HTERT RPE-1 (cell line): ENCODE data around the gene CNOT4.
"Not testable (repeated sequence)": the region's sequence is repeated elsewhere in the genome, so short reads cannot be mapped to it uniquely, and the experiment has no call there.

ENCODE experiments used
- in situ Hi-C: fragments of 300-500 bp; cut with MboI; formaldehyde crosslinking; loops from 4 replicates; pipeline ENCODE4 v1.14.3; 2020; ENCODE audit warnings: low sequenced_read_pairs

Gene CNOT4

GRCh38 chr7:135333946-135334345, 176.0 kb downstream of the CNOT4 start:
- in situ Hi-C loops = no loop called here

DNA sequence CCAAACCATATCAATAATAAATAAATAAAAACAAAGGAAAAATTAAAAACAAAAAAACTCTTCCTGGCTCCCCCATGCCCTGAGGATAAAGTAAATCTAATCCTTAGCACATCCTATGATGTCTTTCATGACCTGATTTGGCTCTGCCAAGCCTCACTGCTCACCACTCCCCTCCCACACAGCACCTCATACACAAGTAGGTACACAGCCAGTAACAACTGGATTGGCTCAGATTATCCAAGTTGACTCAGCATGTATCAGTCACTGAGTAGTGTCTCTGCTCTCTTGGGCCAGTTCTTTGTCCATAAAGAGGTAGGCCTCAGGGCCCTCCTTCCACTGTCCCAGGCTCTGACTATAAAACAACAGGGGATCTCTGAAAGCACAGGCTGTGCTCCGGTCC, 176.7 kb downstream of the CNOT4 start:
- in situ Hi-C loops = no loop called here

GRCh38 chr7:135330088-135330487, 179.8 kb downstream of the CNOT4 start:
- in situ Hi-C loops = no loop called here

DNA sequence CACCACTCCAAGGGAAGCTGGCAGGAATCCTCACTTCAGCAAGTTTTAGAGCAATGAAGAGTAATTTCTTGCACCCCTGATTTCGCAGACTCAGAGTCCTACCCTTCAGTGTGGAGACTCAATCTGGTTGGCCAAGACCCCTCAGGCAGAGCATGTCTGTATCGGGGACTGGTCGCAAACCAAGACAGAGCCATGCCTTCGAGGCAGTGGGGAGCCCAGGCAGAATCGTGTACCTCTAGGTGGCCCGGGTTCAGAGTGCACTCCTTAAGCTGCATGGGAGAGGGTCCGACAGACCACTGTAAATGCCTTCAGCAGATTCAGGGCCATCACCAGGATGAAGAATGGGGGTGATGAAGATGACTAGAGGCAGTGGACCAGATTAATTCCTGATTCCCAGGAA, 181.4 kb downstream of the CNOT4 start:
- in situ Hi-C loops = no loop called here

DNA sequence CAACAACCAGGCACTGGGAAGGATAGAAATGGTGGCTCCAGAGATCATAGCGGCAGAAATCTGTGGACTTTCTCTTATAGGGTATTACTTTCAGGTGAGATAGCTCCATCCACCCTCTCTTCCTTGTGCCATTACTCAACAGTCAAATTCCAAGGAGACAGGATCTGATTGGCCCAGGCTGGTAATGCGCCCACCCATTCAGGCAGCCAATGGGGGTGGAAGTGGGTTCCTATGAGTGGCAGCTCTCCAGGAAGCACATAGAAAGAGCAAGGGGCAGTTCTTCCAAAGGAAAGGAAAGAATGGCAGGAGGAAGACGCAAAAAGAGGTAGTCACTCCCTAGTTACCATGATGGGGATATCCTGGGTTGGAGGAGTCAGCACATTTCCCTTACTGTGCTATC, 181.8 kb downstream of the CNOT4 start:
- in situ Hi-C loops = no loop called here

DNA sequence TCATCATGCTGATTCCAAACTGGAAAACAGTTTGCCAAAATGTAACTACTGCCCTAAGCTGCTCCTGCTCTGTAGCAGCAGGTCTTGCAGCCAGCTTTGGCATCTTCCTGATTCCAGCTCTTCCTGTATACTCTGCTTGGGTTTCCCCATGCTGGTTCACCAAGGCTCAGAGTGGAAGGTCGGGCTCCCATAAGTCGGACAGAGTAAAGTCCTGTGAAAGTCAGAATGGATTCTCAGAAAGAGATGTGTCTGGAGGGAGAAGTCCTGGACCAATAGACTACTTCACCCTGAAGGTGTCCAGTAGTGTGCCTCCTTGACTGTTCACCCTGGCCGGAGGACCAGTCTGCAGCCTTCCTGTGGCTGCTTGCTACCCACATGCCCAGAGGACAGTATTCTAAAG, 182.4 kb downstream of the CNOT4 start:
- in situ Hi-C loops = no loop called here

- in situ Hi-C loops = no loop called here
These were observed 183.1 kb downstream of the CNOT4 start for GRCh38 chr7:135326636-135327280.

- in situ Hi-C loops = no loop called here
These were observed 187.1 kb downstream of the CNOT4 start for GRCh38 chr7:135322571-135323340.

DNA sequence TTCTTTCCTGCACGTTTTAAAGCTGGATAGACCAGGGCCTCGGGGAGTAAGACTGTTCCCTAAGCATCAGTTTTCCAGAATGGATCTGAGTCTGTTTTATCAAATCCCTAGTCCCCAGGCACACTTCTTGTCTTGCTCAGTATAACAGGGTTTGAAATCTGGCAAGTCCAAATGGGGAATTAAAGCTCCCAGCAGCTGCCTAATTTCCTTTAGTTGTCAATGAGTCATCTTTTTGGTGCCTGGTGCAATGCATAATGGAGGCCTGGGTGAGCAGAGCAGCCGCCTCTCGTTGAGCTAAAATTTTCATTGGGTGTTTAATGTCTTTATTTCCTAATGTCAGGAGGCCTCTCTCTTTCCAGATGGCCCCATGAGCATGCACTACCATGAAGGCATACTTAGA, 188.3 kb downstream of the CNOT4 start:
- in situ Hi-C loops = no loop called here

DNA sequence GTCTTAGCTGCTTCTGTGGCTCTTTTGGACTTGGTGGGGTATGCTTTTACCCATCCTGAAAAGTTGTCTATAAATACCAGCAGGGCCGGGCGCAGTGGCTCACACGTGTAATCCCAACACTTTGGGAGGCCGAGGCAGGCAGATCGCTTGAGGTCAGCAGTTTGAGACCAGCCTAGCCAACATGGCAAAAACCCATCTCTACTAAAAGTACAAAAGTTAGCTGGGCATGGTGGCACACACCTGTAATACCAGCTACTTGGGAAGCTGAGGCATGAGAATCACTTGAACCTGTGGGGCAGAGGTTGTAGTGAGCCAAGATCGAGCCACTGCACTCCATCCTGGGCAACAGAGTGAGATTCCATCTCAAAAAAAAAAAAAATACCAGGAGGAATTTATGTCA, 188.9 kb downstream of the CNOT4 start:
- in situ Hi-C loops = not testable (repeated sequence)

DNA sequence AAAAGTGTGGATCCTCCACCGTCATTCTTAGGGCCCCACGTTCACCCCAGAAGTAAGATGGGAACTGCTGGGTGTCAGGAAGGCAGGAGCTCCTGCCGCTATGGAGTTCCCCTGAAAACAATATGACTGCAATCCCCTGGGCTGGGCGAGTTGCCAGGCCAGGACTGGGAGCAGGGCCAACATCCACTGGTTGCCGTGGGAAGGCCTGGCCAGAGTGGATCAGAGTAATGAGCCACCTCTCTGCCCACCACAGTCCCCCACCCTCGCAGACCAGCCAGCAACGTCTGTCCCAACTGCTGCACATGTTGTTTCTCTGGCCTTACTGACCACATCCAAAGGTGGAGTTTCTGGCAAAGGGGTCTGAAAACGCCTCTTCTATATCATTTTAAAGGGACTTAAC, 189.6 kb downstream of the CNOT4 start:
- in situ Hi-C loops = no loop called here

GRCh38 chr7:135317676-135318325, 192.1 kb downstream of the CNOT4 start:
- in situ Hi-C loops = no loop called here

- in situ Hi-C loops = no loop called here
These were observed 193.1 kb downstream of the CNOT4 start for GRCh38 chr7:135316648-135317313.

GRCh38 chr7:135313971-135314370, 195.9 kb downstream of the CNOT4 start:
- in situ Hi-C loops = no loop called here
